H7 (cell line): ENCODE data around the gene HINT2. TPM values are rescaled to one million over a fixed set of nuclear protein-coding genes. Genes with fewer than 3 reads are reported as not detected.
A peak's percentile ranks its signal among the peaks of the same experiment; 100 is the strongest.

Source experiments
- DNase-seq: peaks from one replicate; pipeline ENCODE4 v3.0.0; 2012
- H3K27me3 ChIP-seq: 2 replicates; pipeline ENCODE4 v1.6.0; 2011; ENCODE audit warnings: mild to moderate bottlenecking, low read length; ENCODE audit not compliant: control insufficient read depth, insufficient read depth
- H3K36me3 ChIP-seq: replicated peaks from 2 replicates; pipeline ENCODE4 v1.5.1; 2011; ENCODE audit warnings: low read length; ENCODE audit not compliant: control insufficient read depth, insufficient read depth
- H3K4me3 ChIP-seq: 2 replicates; pipeline ENCODE4 v1.5.1; 2011; ENCODE audit warnings: low read depth, mild to moderate bottlenecking, control low read depth, low read length, moderate library complexity; ENCODE audit not compliant: insufficient read depth
- total RNA-seq: library from RNA; depleted of rRNA; stranded (reverse); fragments of >200 nt; shearing (Covaris generic); gene quantifications from 2 replicates; pipeline ENCODE4 v1.2.3, GENCODE V29; 2014

The HINT2 gene
- total RNA-seq, 1 experiment from 2014 or later: 53.8 TPM

- no peaks in the 10 kb centered on the region; the same call in 1 of the 2 replicates for H3K27me3 ChIP-seq
- H3K4me3 ChIP-seq: peak overlapping the region; percentile 40
- DNase-seq: peak; percentile 92
Measured at GRCh38 chr9:35790385-35791296, 24.2 kb downstream of the HINT2 start.

DNA sequence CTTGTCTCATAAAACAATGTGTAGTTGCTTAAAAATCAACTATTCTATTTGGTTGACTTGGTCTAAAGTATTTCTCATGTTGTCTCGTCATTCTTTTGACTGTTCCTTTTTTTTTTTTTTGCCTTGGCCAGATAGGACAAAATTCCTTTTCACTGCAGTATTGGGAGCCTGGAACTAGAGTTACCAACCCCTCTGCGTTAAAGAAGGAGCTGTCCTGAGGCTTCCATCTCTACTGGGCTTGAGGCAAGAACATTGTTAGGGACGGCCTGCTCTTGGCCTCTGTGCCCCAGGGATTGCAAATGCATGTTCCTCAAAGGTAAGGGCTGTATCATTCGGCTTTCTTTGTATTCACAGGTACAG lies 24.8 kb downstream of the HINT2 start:
- Histone ChIP-seq H3K4me3 (no peak overlapping the region), H3K27me3 (no peaks in the 10 kb centered on the region; the same call in 1 of the 2 replicates), H3K36me3 (no peaks in the 10 kb centered on the region)
- DNase-seq: no peak

More at GRCh38 chr9:35790385-35791296, 24.2 kb downstream of the HINT2 start:
- no peaks in the 10 kb centered on the region for H3K36me3 ChIP-seq

DNA sequence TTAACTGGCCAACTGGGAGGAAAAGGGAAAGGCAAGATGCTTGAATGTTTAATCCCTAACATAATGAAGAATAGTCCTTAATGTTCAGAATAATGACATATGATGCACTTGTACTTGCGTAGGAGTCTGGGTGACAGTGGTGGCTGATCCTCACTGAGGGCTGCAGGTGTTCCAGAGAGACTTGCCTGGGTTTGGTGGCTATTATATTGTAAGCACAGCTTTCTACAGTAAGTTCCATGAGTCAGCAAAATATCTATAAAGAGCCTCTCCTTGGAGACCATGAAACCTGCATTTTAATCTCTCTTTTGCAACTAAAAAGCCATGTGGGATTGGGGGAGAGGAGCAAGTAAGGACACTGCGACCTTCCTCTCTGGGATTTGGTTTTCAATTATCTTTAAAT lies 25.3 kb downstream of the HINT2 start:
- no peak for DNase-seq

DNA sequence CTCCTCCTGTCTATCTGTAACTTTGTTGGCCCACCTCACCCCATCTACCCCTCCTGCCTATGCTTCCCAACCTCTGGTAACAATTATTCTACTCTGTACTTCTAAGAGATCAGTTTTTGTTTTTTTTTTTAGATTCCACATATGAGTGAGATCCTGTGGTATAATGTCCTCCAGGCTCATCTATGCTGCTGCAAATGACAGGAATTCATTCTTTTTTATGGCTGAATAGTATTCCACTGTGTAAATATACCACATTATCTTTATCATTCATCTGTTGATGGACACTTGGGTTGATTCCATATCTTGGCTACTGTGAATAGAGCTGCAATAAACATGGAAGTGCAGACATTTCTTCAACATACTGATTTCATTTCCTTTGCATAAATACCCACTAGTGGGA lies 31.4 kb downstream of the HINT2 start:
- DNase-seq: no peak
- no peak overlapping the region for H3K4me3 ChIP-seq
- no peaks in the 10 kb centered on the region for H3K36me3 ChIP-seq
- no peaks in the 10 kb centered on the region for H3K27me3 ChIP-seq

More for the DNA sequence above, 25.3 kb downstream of the HINT2 start:
- H3K36me3 ChIP-seq: no peaks in the 10 kb centered on the region
- H3K4me3 ChIP-seq: no peak overlapping the region
- no peaks in the 10 kb centered on the region; the same call in 1 of the 2 replicates for H3K27me3 ChIP-seq

DNA sequence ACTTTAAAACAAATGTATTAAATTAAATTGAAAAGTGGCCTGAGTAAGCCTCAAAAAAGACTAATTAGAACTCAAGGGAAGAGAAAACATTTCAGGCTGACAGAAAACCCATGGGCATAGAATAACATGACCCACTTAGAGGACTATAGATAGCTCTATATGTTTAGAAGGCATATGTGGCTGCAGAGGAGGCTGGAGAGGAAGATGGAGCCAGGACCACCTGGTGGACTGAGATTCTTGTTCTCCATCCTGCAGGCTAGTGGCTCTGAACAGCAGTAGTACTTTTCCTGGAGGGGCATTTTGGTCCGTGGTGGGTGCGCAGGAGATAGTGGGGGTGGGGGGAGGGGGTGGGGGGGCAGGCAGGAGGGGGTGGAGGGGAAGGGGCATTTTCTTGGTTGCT lies 33.8 kb downstream of the HINT2 start:
- Histone ChIP-seq H3K27me3 (no peaks in the 10 kb centered on the region), H3K4me3 (no peak overlapping the region), H3K36me3 (no peaks in the 10 kb centered on the region)
- DNase-seq: no peak

DNA sequence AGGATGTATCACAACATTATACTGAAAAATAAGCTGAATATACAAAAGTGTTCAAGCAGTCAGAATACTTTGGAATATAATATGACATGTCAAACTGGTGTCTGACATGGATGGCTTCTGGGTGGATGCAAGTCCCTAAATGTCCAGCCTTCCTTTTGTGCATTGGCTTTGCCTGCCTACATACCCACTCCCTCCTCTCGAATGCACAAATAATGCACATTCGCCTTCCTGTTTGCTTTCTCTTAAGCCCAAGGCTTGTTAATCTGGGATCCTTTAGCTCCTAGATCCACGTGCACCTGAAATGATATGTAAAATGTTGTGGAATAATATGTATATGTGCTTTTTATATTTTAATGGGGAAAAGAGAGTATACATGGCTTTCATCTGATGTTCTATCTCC lies 36.3 kb downstream of the HINT2 start:
- H3K36me3 ChIP-seq: no peaks in the 10 kb centered on the region

DNA sequence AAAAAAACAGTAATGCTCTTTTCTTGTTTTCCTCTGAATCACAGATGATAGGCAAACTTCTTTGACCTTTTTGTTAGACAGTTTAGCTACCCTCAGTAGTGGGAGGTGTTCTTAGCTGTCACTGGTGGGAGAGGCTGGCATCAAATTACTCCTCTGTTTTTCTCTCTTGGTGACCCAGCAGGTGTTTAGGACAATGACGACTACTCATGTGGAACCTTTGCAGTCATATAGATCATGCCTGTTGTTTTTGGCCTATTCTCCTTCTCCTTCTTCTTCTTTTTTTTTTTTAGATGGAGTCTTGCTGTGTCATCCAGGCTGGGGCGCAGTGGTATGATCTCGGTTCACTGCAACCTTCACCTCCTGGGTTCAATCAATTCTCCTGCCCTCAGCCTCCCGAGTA lies 38.8 kb downstream of the HINT2 start:
- no peak overlapping the region for H3K4me3 ChIP-seq
- H3K36me3 ChIP-seq: no peaks in the 10 kb centered on the region
- no peak for DNase-seq
- no peaks in the 10 kb centered on the region for H3K27me3 ChIP-seq

More for the DNA sequence above, 36.3 kb downstream of the HINT2 start:
- no peak for DNase-seq
- Histone ChIP-seq H3K4me3 (no peak overlapping the region), H3K27me3 (no peaks in the 10 kb centered on the region)

GRCh38 chr9:35774907-35775635 lies 39.8 kb downstream of the HINT2 start:
- DNase-seq: peak; percentile 59
- Histone ChIP-seq H3K36me3 (no peaks in the 10 kb centered on the region), H3K4me3 (no peak overlapping the region), H3K27me3 (no peaks in the 10 kb centered on the region)

DNA sequence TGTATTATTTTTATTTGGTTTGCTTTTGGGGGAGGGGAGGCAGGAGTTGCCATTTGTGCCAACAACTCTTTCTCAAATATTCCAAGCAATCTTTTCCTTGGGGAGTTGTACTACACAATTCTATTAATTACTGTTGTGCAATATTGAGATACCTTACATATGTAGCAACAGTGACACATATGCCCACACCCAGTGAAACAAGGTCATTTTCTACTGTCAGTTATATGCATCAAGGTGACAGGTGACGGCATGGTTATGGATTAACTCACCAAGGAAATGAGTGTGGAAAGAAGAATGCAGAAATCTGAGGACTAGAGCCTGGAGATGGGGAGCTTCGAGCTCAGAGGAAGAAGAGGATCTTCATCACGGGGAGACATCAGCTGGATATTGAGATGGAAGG lies 42.9 kb downstream of the HINT2 start:
- no peak for DNase-seq
- no peaks in the 10 kb centered on the region for H3K36me3 ChIP-seq
- no peaks in the 10 kb centered on the region for H3K27me3 ChIP-seq
- H3K4me3 ChIP-seq: no peak overlapping the region

DNA sequence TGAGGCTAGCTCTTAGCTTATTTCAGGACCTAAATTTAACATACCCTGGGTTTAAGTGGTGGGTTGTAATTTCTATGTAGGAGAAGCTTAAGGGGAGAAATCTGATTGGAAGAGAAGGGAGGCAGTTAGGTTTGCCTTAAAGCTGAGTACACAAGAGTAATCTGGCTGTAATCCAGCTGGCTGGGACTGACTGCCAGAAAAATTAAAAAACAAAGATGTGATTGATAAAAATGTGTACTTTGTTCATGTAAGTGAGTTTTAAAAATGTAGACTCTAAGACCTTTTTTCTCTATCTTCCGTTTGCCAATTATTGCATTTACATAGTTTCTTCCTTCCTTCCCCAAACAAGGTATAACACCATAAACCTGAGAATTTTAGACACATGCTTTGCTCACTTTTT lies 43.3 kb downstream of the HINT2 start:
- no peak overlapping the region for H3K4me3 ChIP-seq
- H3K36me3 ChIP-seq: no peaks in the 10 kb centered on the region
- no peak for DNase-seq
- no peaks in the 10 kb centered on the region for H3K27me3 ChIP-seq

- H3K27me3 ChIP-seq: no peaks in the 10 kb centered on the region
- no peaks in the 10 kb centered on the region for H3K36me3 ChIP-seq
- DNase-seq: no peak
- H3K4me3 ChIP-seq: no peak overlapping the region
Measured at GRCh38 chr9:35771075-35771433, 43.8 kb downstream of the HINT2 start.

DNA sequence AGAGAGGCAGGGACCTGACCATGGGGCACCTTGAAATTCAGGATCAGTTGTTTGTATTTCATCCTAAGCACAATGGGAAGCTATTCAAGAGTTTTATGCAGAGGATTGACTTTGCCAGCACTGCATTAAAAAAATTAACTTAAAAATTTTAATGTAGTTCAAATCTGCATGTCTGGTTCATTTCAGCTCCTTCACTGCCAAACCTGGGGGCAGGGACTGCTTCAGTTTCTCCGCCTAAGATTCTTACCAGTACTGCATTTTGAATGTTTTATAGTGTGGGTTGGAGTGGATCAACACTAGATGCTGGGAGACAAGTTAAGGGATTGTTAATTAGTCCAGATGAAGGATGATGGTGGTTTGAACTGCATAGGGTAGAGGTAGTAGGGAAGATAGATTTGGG lies 45.1 kb downstream of the HINT2 start:
- no peak overlapping the region for H3K4me3 ChIP-seq

GRCh38 chr9:35767458-35767857 lies 47.4 kb downstream of the HINT2 start:
- Histone ChIP-seq H3K27me3 (no peaks in the 10 kb centered on the region), H3K36me3 (no peaks in the 10 kb centered on the region), H3K4me3 (no peak overlapping the region)
- DNase-seq: no peak

More for the DNA sequence above, 45.1 kb downstream of the HINT2 start:
- no peaks in the 10 kb centered on the region for H3K36me3 ChIP-seq
- DNase-seq: no peak
- H3K27me3 ChIP-seq: no peaks in the 10 kb centered on the region

- Histone ChIP-seq H3K4me3 (no peak overlapping the region), H3K27me3 (no peaks in the 10 kb centered on the region), H3K36me3 (no peaks in the 10 kb centered on the region)
- no peak for DNase-seq
Measured at GRCh38 chr9:35766997-35767396, 47.8 kb downstream of the HINT2 start.

GRCh38 chr9:35763803-35764202 lies 51.0 kb downstream of the HINT2 start:
- H3K36me3 ChIP-seq: no peaks in the 10 kb centered on the region
- no peaks in the 10 kb centered on the region for H3K27me3 ChIP-seq
- DNase-seq: no peak
- H3K4me3 ChIP-seq: no peak overlapping the region
